ENCODE data around the gene BNIP2.

DNA sequence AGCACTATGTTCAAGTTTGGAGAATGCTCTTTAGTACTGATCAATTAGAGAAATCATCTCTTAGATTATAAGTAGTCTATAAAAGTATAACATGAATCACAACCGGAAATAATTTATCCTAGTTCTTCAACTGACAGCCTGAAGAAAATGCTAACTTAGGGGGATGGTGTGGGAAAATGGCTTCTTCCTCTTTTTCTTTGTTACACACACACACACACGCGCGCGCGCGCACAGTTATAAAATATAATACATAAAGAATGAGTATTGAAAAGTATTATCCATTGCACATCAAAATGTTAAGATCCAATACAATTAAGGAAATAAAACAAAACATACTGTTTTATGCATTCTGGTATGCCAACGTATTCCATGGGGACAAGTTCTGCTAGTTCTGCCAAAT lies 20.6 kb downstream of the BNIP2 start:
- TF ChIP-seq, protein P1, sequence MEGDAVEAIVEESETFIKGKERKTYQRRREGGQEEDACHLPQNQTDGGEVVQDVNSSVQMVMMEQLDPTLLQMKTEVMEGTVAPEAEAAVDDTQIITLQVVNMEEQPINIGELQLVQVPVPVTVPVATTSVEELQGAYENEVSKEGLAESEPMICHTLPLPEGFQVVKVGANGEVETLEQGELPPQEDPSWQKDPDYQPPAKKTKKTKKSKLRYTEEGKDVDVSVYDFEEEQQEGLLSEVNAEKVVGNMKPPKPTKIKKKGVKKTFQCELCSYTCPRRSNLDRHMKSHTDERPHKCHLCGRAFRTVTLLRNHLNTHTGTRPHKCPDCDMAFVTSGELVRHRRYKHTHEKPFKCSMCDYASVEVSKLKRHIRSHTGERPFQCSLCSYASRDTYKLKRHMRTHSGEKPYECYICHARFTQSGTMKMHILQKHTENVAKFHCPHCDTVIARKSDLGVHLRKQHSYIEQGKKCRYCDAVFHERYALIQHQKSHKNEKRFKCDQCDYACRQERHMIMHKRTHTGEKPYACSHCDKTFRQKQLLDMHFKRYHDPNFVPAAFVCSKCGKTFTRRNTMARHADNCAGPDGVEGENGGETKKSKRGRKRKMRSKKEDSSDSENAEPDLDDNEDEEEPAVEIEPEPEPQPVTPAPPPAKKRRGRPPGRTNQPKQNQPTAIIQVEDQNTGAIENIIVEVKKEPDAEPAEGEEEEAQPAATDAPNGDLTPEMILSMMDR (conservative IDR thresholded peaks at IDR 0.05; ENCODE audit: low read length): no peak
- no peak for TF ChIP-seq EZH2phosphoT487 (IDR thresholded peaks at IDR 0.05; ENCODE audit: borderline replicate concordance)
